Lung (tissue), 12 donors: ENCODE data around the gene KLHL2. TPM values are rescaled to one million over a fixed set of nuclear protein-coding genes. Genes with fewer than 3 reads are reported as not detected.
"Not testable (repeated sequence)": the region's sequence is repeated elsewhere in the genome, so short reads cannot be mapped to it uniquely, and the experiment has no call there.

Experiments
- ATAC-seq: fragments of 200-7000 bp; cut with Tn5 transposase; one replicate; pipeline ENCODE4 v1.9.1; 2020; ENCODE audit warnings: moderate number of reproducible peaks; ENCODE audit not compliant: insufficient read depth, low FRiP score
- DNase-seq, 3 donors: peaks; one replicate each; pipeline ENCODE4 v3.0.0-alpha.2; 2013 to 2017
- H3K27ac ChIP-seq, 2 donors: one replicate each; pipeline ENCODE4 v1.5.1; 2013; ENCODE audit warnings: mild to moderate bottlenecking in 2 of 2, moderate library complexity in 2 of 2, control low read depth in 1 of 2, inconsistent platforms in 1 of 2, low read depth in 1 of 2, low read length in 1 of 2
- H3K27me3 ChIP-seq, 3 donors: one replicate each; pipeline ENCODE4 v1.5.1; 2013; ENCODE audit warnings: low read length in 2 of 3; ENCODE audit not compliant: control insufficient read depth in 3 of 3, insufficient read depth in 3 of 3
- H3K36me3 ChIP-seq, 4 donors: one replicate each; pipeline ENCODE4 v1.5.1; 2013; ENCODE audit warnings: low read length in 4 of 4, mild to moderate bottlenecking in 1 of 4, moderate library complexity in 1 of 4; ENCODE audit not compliant: control insufficient read depth in 4 of 4, insufficient read depth in 4 of 4
- H3K4me1 ChIP-seq, 5 donors: one replicate each; pipeline ENCODE4 v1.5.1; 2013; ENCODE audit warnings: low read length in 5 of 5, mild to moderate bottlenecking in 2 of 5, moderate library complexity in 1 of 5; ENCODE audit not compliant: control insufficient read depth in 5 of 5, insufficient read depth in 5 of 5
- H3K4me3 ChIP-seq: one replicate; pipeline ENCODE4 v1.5.1; 2013; ENCODE audit warnings: mild to moderate bottlenecking, control low read depth, moderate library complexity
- H3K9ac ChIP-seq, 2 donors: one replicate each; pipeline ENCODE4 v1.5.1; 2013; ENCODE audit warnings: low read length in 2 of 2, control low read depth in 1 of 2; ENCODE audit not compliant: insufficient read depth in 1 of 2
- H3K9me3 ChIP-seq, 4 donors: one replicate each; pipeline ENCODE4 v1.5.1; 2013; ENCODE audit warnings: low read length in 3 of 4, mild to moderate bottlenecking in 1 of 4, moderate library complexity in 1 of 4; ENCODE audit not compliant: control insufficient read depth in 4 of 4, insufficient read depth in 3 of 4
- WGBS, 2 donors: extraction: QIAGEN DNeasy Blood & Tissue Kit; methylation state at CpG; one replicate each; pipeline ENCODE4 v1.1.7; 2013; 5-methylcytosine and 5-hydroxymethylcytosine counted together
- polyA plus RNA-seq, 2 donors: library from polyadenylated mRNA; stranded (reverse); fragments of 200-250 nt; gene quantifications; one replicate each; pipeline ENCODE4 v1.2.1, GENCODE V29; 2013
- total RNA-seq, 2 donors: library from RNA; depleted of rRNA in 1 of 2; stranded (reverse); fragments of >200 nt in 1 of 2; gene quantifications; one replicate each; pipeline ENCODE4 v1.2.1, GENCODE V29; 2014 to 2021
- TF ChIP-seq, protein P1 (sequence below): IDR thresholded peaks from 2 replicates; pipeline ENCODE4 v1.5.1; 2012; ENCODE audit warnings: mild to moderate bottlenecking; ENCODE audit errors: control extremely low read depth, extremely low read depth
- donor health status: control.
- donor health status: control.
- donor health status: Bipolar disorder and iron deficiency.
- donor health status: healthy.
- donor health status: DM: yes; HTN: yes; CAD: no.

Gene KLHL2
- total and polyA plus RNA-seq, 4 donors = 17.3 to 43.0 (median 33.7) TPM

DNA sequence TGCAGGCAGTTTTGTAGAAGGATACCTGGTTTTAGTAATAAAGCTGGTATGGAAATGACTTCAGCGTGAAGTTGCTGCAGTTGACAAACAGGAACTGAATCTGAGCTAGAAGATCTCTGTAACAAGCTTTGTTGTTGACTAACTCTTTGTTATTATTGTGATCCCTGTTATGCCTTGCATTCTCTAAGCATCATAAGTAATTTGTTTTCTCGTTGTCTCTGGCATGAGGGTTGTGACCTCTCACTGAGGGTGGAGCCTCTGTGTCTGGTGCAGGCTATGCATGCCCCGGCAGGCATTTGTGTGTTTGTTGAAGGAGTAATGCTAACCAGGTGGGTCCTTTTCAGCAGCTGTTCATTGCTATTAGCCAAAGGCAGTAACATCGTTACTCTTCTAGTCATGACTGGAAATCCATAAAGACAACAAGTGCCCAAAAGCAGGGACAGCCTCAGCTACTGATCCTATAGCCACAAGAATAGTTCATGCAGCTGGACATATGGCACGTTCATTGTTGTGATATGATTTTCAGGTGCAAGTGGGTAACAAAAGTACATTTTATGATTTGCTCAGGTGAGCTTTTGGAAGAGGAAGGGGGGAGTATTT lies 30.8 kb downstream of the KLHL2 start:
- H3K9ac ChIP-seq, H3K4me1 ChIP-seq, H3K27me3 ChIP-seq, H3K27ac ChIP-seq, H3K4me3 ChIP-seq, H3K9me3 ChIP-seq, DNase-seq, H3K36me3 ChIP-seq, ATAC-seq: not testable (repeated sequence)
- 69 to 71% methylated on average over 5 of the region's 5 CpGs for WGBS, 2 donors

GRCh38 chr4:165240761-165241160 lies 33.4 kb downstream of the KLHL2 start:
- not testable (repeated sequence) for H3K4me3 ChIP-seq, H3K4me1 ChIP-seq, DNase-seq, ATAC-seq, H3K36me3 ChIP-seq, H3K9ac ChIP-seq, H3K9me3 ChIP-seq, H3K27me3 ChIP-seq, H3K27ac ChIP-seq

- H3K4me1 ChIP-seq, H3K27ac ChIP-seq, H3K36me3 ChIP-seq, ATAC-seq, H3K27me3 ChIP-seq, H3K4me3 ChIP-seq, H3K9ac ChIP-seq, H3K9me3 ChIP-seq: not testable (repeated sequence)
- peak in 2 of 3 donors; percentile 28 to 60 for DNase-seq
- WGBS, 2 donors = 72 to 81% methylated on average over 2 of the region's 2 CpGs
Measured at GRCh38 chr4:165244148-165244547, 36.8 kb downstream of the KLHL2 start.

GRCh38 chr4:165244587-165245186 lies 37.3 kb downstream of the KLHL2 start:
- not testable (repeated sequence) for H3K4me3 ChIP-seq, H3K36me3 ChIP-seq, DNase-seq, H3K4me1 ChIP-seq, ATAC-seq, H3K27ac ChIP-seq, H3K27me3 ChIP-seq, H3K9ac ChIP-seq, H3K9me3 ChIP-seq
- WGBS, 2 donors = 91 to 93% methylated on average over 9 to 10 of the region's 10 CpGs

- H3K36me3 ChIP-seq = no peaks in the 10 kb centered on the region
- TF ChIP-seq, protein P1, sequence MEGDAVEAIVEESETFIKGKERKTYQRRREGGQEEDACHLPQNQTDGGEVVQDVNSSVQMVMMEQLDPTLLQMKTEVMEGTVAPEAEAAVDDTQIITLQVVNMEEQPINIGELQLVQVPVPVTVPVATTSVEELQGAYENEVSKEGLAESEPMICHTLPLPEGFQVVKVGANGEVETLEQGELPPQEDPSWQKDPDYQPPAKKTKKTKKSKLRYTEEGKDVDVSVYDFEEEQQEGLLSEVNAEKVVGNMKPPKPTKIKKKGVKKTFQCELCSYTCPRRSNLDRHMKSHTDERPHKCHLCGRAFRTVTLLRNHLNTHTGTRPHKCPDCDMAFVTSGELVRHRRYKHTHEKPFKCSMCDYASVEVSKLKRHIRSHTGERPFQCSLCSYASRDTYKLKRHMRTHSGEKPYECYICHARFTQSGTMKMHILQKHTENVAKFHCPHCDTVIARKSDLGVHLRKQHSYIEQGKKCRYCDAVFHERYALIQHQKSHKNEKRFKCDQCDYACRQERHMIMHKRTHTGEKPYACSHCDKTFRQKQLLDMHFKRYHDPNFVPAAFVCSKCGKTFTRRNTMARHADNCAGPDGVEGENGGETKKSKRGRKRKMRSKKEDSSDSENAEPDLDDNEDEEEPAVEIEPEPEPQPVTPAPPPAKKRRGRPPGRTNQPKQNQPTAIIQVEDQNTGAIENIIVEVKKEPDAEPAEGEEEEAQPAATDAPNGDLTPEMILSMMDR = no peak
- no peaks in the 10 kb centered on the region for H3K27me3 ChIP-seq
- ATAC-seq = peak; percentile 59
- 38 to 70% methylated on average over 3 of the region's 3 CpGs for WGBS, 2 donors
- no peak overlapping the region for H3K9ac ChIP-seq
- H3K27ac ChIP-seq = no peak overlapping the region
- no peak overlapping the region for H3K4me3 ChIP-seq
- no peak for DNase-seq
- no peaks in the 10 kb centered on the region for H3K9me3 ChIP-seq
- peaks cover 0 to 7% (median 0%) of the 10 kb centered on the region in 5 donors for H3K4me1 ChIP-seq
Measured at GRCh38 chr4:165248102-165248501, 40.7 kb downstream of the KLHL2 start.

DNA sequence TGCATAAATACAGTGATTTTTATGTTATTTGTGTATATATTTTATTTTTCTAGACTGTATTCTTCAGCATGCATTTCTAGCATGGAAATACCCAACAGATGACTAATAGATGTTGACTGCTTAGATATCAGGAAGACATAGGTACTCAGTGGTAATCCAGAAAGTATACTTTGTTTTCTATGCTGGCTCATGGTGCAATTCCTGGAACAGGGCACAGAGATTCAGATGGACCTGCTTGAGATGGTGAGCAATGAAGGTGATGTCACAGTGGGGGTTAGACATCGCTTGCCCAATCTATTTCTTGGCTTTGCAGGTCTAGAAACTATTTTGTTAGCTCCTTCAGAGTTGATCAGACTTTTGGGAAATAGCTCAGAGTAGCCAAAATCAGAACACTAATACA lies 41.5 kb downstream of the KLHL2 start:
- not testable (repeated sequence) for ATAC-seq, H3K36me3 ChIP-seq, H3K9ac ChIP-seq, H3K4me1 ChIP-seq, H3K27me3 ChIP-seq, H3K4me3 ChIP-seq, H3K9me3 ChIP-seq, H3K27ac ChIP-seq, DNase-seq
- 83 to 96% methylated on average over 1 of the region's 1 CpG for WGBS, 2 donors

DNA sequence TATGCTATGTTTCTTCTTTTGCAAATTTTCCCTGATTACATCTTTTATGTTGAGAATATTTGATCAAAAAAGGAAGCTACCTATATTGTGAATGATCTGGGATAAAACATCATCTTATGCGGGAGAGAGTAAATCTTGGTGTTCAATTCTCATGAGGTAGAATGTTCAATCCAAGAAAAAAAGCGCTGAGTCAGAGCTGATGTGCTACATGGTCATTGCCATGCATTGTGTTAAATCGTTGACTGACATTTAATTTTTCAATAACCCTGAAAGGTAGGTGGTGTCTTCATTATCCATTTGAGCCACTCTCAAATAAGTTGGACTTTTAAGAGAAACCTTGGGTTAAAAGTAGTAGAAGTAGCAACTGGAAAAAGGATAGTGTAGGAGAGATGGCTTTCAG lies 47.4 kb downstream of the KLHL2 start:
- not testable (repeated sequence) for H3K9ac ChIP-seq, H3K36me3 ChIP-seq, H3K4me1 ChIP-seq, H3K9me3 ChIP-seq, H3K4me3 ChIP-seq, DNase-seq, H3K27ac ChIP-seq, H3K27me3 ChIP-seq, ATAC-seq
- WGBS, 2 donors = 80 to 81% methylated on average over 3 of the region's 3 CpGs
